DMS 273 (cell line): ENCODE results near the gene CMTM4.
A peak's percentile ranks its signal among the peaks of the same experiment; 100 is the strongest.

ENCODE experiments used
- DNase-seq: peaks from one replicate; lab custom pipeline; 2025; ENCODE audit not compliant: unreplicated experiment; lab: John Stamatoyannopoulos, UW

Gene CMTM4

DNA sequence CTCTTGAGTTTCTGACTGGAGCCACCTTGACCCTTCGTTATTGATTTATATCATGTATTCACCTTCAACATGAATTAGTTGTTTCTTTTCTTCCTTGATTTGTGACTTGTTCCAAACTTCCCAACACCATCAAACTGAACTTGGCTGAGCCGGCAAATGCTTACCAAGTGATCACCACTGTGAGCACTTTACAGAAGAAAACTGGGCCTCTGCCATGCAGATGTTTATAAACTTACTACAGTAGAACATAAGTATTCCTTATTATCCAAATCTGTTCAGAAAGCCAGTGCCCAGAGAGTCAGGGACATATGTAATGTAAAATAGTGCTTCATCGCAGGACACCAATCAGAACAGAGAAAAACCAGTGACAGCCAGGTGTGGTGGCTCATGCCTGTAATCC, 19.9 kb downstream of the CMTM4 start:
- DNase-seq = no peak

DNA sequence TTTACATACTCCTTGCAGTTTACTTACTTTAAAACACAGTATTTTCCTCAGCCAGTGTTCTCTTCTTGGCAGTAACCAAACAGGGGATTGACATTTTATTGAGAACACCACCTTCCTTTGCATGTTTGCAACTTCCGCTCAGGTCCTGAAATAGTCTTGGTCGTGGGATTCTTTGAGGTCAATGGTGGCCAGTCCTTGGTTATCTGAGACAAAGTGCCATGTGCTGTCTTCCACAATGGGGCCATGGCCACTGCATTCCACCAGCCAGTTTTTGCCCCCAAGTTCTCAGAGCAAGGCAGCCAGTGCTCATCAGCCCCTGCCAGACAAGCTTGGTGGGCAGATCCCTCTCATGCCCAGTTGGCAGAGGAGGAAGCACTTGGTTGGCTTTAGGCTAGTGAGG, 22.9 kb downstream of the CMTM4 start:
- no peak for DNase-seq

DNA sequence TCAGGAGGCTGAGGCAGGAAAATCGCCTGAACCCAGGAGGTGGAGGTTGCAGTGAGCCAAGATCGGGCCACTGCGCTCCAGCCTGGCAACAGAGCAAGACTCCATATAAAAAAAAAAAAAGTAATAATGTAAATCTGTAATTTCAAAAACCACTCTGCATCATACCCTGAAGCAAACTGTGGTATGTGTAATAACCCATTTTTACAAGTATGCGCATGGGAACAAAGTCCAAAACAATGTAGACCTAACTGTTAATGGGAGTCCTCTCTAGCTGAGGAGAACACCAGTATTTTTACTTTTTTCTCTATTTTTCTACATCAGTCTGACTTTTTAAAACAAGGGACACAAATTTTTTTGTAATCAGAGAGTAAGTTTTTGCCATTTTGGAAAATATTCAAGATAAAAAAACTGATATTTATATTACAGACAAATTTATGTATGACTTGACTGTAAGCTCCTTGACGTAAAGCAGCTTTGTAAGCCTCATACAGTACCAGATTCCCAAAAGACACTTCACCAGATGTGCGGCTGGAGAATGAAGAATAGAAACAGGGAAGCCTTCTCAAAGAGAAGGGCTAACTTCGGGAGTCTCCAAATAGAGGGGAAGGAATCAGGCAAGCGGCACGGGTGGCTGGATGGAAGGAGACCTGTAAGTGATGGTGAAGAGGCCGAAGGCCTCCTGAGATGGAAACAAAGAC, 25.7 kb downstream of the CMTM4 start:
- no peak for DNase-seq

DNA sequence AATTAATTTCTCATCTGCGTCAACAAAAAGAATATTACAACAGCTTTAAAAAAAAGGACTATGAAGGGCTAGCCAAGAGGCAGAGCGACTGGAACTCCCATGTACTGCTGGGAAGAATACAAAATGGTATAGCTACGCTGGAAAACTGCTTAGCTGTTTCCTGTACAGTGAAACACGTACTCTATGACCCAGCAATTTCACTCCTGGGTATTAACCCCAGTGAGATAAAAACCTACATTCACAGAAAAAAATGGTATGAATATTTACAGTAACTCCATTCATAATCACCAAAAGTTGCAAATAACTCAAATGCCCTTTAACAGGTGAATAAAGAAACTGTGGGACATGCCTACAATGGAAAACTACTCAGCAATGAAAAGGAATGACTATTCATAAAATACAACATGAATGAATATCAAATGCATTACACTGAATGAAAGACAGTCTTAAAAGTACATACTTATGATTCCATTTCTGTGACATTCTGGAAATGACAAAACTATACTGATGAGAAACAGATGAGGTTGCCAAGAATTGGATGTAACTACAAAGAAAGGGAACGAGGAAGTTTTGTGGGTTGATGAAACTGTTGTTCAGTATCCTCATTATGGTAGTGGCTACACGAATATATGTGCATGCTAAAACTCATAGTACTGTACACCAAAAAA, 27.6 kb downstream of the CMTM4 start:
- DNase-seq = no peak

DNA sequence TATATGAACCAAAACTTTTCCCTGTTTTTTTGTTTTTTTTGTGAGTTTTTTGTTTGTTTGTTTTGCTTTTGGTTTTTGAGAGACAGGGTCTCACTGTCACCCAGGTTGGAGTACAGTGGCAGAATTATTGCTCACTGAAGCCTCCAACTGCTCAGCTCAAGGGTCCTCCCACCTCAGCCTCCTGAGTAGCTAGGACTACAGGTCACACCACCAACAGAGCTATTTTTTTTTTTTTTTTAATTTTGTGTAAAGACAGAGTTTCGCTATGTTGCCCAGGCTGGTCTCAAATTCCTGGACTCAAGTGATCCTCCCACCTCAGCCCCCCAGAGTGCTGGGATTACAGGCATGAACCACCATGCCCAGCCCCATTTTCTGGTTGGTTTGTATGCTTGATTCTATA, 28.6 kb downstream of the CMTM4 start:
- no peak for DNase-seq

DNA sequence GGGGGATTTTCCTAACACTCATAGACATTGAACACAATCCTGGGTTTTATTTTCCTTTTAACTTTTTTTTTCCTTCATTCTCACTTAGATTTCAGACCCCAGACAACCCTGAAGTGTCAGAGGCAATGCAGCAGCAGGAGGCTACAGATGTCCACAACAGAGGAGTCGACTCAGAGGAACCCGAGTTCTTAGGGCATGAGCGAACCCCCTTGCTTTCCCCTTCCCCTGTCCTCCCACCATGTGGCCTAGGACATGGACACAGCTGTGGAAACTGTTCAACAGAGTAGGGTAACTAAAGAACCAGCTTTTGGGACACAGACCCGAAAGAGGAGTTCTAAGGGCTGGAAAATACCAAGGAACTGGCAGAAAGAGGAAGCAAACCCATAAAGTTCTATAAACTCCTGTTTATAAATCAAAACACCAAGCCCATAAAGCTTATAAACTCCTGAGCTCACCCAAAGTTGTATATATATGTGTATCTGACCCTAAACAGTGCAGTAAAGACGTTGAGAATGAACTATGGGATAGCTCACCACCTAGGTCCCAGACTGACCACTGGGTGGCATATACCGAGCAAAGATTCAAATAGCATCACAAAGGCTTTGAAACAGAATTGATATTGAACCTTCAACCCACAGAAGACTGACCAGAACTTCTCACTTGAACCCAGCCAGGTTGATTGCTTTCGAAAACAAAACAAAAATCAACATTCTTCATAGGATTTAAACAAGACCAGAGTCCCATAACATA, 33.9 kb downstream of the CMTM4 start:
- DNase-seq = peak; percentile 66

DNA sequence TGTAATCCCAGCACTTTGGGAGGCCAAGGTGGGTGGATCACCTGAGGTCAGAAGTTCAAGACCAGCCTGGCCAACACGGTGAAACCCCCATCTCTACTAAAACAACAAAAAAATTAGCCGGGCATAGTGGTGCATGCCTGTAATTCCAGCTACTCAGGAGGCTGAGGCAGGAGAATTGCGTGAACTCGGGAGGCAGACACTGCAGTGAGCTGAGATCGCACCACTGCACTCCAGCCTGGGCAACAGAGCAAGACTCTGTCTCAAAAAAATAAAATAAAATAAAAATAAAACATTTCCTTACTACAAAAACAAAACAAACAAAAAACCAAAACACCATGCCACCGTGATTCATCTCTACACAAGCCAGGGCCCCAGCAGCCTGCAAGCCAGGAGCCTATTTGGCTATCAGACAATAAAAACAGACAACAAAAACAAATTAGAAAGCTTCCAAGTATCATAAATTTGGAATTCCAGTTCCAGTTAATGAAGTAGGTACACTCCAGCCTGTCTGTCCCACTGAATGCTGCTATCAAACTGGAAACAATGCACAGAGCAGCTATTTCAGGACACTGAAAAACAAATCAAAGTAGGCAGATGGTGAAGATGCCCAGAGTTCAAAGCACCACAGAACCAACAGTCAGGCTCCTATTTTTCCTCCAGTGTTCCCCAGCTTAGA, 34.7 kb downstream of the CMTM4 start:
- peak; percentile 61 for DNase-seq

DNA sequence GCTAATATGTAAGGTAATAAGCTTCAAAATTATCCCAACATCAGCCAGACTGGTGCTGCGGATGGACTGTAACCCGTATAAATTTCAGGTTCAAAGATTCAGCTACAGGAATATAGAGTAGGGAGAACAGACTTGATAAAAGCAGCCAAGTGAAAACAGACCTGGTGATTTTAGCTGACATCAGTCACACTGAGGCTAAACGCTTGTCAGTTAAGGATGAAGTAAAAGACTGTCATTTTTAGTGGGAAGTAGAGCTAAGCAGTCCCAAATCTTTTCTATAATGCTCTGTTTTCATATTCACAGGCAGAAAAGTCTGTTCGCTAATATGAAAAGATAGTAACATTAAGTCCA, 35.4 kb downstream of the CMTM4 start:
- peak; percentile 62 for DNase-seq

DNA sequence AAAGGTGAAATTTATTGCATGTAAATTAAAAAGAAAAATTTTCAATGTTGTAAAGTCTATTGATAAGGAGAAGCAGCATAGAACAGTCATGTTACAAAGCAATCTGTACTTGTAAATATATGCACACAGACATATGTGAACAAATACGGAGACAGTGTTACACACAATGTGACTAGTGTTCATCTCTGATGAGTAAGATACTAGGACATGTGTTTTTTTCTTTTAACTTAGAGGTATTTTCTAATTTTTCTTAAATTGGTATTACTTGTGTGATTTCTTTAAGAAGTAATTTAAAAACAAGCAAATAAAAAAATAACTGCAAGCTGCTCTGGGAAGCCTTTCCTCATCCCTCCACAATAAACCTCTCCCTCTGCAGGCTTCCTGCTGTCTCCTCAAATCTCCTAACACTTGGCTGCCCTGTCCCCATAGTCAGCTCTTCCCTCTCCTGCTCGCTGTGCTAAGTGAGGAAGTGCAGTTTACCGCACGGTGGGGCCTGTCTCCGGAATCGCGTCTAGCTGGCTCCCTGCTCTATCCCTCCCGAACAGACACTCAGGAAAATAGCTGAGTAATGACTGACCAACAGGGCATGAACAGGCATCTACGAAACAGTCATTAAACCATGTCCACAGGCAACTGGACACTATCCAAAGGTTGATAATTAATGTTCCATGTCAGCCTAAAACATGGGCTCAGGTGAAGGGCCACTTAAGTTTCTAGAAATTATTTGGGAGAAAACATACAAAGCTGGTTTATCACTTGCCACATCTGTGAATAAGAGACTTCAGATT, 35.9 kb downstream of the CMTM4 start:
- peak; percentile 85 for DNase-seq

DNA sequence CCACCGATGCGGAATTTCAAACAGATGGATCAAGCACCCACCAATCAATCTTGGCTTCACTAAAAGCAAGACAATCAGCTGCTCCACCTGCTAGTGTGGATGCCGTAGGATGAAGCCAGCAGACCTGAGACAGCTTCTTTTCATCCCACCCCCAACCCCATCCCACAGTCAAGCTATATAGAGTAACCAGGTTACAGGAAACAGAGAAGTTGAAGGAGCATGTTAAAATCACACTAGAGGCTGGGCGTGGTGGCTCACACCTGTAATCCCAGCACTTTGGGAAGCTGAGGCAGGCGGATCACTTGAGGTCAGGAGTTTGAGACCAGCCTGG, 37.7 kb downstream of the CMTM4 start:
- DNase-seq = no peak

DNA sequence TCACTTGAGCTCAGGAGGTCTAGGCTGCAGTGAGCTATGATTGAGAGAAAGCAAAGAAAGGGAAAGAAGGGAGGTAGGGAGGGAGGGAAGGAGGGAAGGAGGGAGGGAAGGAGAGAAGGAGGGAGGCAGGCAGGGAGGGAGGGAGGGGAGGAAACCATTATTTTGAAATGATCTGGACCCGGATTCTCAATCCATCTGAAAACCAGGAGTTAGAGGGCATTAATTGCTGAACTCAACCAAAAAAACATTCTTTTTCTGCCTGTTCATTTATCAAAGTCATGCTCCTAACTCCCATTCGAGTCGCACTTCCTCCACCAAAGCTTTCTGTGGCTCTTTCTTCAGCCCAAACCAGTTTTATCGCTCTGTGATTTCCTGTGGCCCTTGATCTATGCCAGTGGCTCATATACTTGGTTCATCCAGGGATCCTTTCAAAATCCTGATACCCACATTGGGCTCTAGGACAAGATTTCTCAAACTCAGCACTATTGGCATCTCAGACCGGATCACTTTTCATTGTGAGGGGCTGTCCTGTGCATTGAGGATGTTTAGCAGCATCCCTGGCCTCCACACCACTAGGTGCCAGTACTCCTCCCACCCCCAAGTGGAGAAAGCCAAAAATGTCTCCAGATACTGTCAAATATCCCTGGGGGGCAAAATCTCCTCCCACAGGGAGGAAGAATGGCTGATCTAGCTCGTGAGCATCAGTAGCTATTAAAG, 38.2 kb downstream of the CMTM4 start:
- DNase-seq = peak; percentile 23

DNA sequence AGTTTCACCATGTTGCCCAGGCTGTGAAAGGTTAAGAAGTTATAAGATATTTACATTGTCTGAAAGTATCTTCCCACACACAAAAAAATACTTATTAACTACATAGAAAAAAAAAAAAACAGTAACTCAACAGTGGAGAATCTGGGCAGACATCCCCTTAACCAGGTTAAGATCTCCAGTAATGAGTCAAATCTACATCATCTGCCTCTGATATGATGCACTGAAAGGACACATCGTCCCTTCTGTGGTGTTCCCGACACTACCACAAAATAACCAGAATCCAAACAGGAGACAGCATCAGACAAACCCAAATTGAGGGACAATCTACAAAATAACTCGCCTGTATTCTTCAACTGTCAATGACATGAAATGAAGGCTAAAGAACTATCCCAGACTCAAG, 40.0 kb downstream of the CMTM4 start:
- DNase-seq = no peak

DNA sequence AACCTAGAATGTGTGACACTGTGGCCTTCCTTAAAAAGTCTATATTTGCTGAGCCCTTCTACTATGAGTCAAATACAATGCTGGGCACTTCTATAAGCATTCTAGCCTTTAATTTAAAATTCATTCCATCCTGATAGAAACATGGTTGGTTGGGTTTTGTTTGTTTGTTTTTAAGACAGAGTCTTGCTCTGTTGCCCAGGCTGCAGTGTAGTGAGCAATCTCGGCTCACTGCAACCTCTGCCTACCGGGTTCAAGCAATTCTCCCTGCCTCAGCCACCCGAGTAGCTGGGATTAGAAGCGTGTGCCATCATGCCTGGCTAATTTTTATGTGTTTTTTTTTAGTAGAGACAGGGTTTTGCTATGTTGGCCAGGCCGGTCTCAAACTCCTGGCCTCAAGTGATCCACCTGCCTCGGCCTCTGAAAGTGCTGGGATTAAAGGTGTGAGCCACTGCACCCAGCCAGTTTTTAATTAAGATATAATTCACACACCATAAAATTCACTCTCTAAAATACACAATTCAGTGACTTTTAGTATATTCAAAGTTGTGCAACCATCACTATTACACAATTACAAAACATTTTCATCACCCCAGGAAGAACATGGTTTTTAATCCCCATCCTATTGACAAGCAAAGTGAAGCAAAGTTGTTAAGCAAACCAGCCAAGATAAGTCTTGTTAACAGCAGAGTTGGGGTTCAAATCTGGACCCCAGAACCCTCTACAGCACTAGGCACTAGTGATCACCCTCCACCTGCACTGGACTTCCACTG, 42.8 kb downstream of the CMTM4 start:
- DNase-seq = no peak

DNA sequence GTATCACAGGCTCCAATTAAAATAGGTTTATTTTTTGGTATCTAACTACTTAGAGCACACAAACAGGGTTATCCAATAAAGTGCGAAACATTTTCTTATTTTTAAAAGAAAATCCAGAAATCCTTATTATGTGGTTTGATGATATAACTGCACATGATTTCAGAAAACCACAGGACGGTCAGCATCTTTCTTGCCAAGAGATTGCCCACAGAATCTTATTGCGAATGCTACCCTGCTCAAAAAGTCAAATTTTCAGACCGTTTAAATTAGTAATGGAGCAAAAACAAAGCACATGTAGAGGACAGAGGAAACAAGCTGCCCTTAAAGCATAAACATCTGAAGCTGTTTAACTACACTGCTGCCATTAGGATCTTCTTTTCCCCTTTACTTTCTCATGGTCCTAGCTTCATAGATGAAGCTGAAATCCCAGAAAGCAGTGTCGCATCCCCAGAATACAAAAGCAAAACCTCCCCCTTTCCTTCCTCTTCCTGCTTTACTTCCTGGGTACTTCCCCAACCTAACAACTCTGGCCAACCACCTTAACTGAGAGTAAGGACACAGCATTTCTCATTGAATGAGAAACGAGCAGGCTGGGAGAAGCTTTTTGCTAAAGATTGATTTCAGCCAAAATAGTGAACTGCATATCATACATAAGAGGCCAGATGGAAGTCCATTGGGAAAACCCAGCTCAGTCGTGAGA, 43.7 kb downstream of the CMTM4 start:
- DNase-seq = no peak

DNA sequence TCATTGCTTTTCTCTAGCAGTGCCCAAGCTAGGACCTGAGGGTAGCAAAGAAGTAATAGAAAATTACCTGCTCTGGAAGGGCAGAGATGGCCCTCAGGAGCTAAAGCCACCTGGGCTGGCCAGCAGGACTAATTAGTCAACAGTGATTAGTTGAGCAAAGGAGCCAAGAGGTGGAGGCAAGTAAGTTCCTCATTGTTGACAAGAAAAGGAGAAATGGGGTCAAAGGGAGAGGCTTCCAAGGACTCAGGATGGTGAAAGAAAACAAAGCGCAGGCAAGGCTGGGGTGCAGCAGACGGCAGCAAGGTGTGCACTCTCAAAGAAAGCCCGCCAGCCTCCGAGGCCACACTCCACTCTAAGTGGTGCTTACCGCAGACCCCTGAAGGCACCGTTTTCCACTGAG, 44.6 kb downstream of the CMTM4 start:
- no peak for DNase-seq

DNA sequence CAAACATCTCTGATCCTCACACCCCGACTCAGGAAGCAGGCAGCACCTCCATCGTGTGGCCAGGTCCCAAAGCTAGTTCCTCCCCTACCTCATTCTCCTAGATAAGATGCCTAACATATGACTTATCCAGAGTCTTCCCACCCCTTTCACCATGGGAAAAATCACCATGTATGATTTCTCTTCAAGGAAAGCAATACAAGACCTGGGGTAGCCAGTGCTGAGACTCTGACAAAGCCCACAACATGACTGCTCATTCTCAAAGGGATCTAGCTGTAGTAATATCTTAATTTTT, 45.1 kb downstream of the CMTM4 start:
- no peak for DNase-seq

DNA sequence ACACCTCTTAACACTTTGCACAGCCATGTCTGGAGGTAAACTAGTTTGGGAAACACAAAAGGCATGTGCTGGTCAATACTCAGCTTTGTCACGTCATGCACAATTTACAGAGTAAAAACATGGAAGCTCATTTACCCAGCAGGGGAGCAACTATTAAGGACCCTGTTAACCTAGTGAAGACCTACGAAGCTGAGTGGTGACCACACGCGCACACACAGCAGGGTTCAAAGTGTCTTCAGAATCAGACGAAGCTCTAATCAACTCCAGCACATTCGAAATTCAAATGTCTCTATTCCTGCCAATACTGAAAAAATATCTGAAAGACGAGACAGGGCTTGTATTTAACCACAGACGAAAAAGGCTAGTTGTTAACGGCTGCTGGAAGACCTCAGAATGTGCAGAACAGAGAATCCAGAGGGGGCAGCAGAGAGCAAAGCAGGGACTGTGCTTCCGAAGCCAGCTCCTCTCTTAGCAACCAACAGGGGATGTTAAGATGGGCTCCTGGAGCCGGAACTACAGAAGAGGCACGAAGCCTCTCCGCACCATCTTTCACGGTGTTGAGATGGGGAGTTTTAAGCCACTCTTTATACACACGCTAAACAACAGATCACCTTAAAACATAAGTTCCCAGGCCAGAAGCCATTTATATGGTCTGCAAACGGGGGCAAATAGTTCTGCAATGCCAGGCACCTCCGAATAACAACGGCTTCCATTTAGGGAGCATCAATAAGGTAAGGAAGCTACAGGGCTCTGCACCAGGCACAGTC, 45.7 kb downstream of the CMTM4 start:
- peak; percentile 95 for DNase-seq

DNA sequence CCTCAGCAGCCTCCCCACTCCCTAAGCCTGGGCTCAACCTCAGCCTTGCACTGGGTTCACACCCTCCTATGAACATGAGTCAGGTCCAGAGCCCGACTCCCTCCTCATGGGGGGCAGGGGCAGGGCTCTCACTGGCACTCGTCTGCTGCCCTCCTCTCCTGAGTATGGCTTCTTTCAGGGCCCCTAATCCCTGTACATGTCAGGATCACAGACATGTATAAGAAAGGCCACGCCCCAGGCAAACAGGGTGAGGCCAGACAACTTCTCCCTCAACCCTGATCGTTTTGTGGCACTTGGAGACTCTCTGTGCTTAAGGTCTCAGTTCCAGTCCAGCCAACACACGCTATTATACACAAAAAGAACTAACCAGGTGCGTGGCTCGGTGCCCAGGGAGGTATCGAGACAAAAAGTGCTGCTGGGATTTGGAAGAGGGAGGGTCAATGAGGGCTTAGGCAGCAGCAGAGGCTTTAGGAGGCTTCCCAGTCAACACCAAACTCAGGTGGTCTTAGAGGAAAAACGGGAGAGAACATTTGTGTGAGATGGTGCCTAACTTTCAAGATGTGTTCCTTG, 46.8 kb downstream of the CMTM4 start:
- no peak for DNase-seq
